Stimulated activated CD4-positive, alpha-beta T cell treated with anti-CD3 and anti-CD28 coated beads, TNF-alpha, amount 100 ng/mL, for 24 hours (primary cell): ENCODE measurements around the gene PDLIM5.

ENCODE experiments used
- DNase-seq, 3 experiments: peaks; one replicate each; pipeline ENCODE4 v3.0.0-alpha.2; 2020; ENCODE audit warnings: low read depth in 3 of 3

PDLIM5 gene

GRCh38 chr4:94695384-94695783 is 243.6 kb downstream of the PDLIM5 start:
- DNase-seq: no peak

DNA sequence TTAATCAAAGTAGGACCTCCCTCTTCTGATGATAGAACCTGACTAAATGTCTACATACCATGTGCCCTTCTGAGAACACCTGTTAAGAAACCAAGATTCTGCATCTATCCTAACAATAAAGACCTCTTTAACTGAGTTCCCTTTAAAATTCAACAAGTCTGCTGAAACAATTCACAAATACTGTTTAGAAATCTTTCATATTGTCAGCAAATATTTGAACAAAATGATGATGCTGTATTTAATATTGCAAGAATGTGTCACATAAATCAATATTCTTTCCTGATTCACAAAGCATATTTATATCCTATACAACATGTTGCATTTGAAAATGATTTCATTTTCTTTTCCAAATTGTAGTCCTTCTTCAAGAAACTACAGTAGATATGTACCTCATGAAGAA is 246.4 kb downstream of the PDLIM5 start:
- DNase-seq: no peak

DNA sequence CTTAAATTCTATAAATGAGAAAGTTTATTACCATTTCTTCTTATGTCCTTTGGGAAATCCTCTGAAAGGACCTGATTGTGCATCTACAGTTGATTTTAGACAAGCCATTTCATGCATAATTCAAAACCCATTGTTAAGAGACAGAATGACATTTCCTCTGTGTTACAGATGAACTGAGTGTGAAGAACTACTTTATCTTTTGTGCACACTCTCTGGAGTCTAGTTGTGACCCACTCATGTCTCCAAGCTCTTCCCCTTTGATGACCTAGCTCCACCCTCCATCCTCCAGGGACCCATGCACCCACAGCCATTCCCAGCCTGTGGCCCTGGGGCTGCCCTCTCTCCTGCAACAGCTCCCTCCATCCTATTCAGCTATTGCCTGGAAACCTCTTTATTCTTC is 248.6 kb downstream of the PDLIM5 start:
- no peak for DNase-seq

- DNase-seq: no peak
These were observed 250.0 kb downstream of the PDLIM5 start for GRCh38 chr4:94701631-94702300.

DNA sequence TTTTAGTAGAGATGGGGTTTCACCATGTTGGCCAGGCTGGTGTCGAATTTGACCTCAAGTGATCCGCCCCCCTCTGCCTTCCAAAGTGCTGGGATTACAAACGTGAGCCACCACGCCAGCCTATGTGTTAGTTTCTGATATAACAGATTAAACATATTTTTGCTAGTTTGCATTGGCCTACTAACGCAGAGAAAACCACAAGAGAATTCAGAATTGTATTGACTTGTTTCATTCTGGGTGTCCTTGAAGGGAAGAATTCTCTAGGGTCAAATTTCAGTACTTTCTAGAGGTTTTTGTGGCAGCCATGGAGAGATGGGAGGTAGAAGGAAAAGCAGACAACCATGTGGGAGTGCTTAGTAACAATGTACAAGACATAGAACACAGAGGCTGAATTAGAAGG is 259.9 kb downstream of the PDLIM5 start:
- no peak for DNase-seq

DNA sequence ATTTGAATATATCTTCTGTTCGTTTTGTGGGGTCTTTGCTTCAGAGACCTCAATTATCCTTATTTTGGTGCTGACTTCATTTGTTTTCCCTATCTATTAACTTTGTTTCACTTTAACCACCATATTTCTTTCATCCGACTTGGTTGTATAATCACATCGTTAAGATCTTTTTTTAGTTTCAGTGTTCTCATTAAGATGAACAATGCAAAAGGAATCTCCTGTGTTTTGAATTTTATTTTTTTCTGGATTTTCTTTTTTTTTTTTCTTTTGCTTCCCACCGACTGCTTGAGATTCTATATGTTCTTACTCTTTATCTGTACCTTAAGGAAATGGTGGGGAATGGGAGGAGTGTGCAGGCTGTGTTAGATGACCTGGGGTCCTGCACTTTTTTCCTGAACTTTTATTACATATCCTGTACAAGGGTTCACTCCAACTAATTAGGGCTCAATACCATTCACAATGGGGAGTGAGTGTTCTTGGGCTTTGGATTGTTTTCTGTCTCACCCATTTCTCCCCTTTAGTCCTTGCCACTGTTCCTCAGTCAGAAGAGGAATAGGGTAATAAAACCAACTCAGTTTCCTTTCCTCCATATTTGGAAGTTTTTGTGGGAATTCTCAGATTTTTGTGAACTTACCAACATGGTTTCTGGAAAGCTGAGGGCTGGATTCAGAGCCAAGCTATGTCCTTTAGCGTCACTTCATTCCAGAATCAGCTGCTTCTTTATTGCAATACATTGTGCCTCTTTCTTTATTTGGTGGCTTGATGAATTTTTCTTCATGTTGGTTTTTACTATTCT is 262.8 kb downstream of the PDLIM5 start:
- DNase-seq: no peak

DNA sequence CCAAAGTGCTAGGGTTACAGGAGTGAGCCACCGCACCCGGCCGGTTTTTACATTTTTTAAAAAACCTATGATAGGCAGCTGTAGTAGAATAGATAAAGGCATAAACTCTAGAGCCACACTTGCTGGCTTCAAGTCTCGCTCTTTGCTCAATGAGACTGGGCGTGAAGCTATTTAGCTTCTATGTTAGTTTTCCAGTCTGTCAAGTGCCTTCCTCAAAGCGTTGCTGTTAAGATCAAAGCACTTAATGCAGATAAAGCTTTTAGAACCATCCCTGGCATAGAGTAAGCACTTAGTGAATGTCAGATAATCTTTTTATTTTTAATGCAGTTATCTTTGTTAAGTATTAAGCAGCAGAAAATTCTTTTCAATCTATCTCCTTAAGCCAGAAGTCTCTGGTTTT is 264.0 kb downstream of the PDLIM5 start:
- DNase-seq: no peak
